ENCODE measurements around the gene DSCAM.

DNA sequence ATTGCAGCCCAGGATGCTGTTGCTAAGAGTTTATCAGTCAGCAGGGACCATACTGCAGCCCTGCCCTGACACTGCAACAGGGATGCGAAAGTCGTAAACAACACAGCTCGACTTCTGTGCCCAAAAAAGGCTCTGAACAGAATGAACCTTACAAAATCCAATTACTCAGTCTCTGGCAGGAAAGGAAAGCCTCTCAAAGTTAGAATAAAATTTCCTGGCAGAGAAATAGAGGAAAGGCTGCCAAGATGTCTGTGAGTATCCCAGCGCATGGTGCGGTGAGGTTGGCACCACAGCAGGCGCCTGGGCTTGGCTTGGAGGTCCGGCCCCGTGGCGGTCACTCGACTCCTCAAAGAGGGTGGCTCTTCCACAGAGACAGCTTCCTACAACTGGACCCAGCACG, 794.0 kb downstream of the DSCAM start:
- TF ChIP-seq, protein P1, sequence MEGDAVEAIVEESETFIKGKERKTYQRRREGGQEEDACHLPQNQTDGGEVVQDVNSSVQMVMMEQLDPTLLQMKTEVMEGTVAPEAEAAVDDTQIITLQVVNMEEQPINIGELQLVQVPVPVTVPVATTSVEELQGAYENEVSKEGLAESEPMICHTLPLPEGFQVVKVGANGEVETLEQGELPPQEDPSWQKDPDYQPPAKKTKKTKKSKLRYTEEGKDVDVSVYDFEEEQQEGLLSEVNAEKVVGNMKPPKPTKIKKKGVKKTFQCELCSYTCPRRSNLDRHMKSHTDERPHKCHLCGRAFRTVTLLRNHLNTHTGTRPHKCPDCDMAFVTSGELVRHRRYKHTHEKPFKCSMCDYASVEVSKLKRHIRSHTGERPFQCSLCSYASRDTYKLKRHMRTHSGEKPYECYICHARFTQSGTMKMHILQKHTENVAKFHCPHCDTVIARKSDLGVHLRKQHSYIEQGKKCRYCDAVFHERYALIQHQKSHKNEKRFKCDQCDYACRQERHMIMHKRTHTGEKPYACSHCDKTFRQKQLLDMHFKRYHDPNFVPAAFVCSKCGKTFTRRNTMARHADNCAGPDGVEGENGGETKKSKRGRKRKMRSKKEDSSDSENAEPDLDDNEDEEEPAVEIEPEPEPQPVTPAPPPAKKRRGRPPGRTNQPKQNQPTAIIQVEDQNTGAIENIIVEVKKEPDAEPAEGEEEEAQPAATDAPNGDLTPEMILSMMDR (conservative IDR thresholded peaks at IDR 0.05; ENCODE audit: low read depth in 2 of 2) = no peak
- TF ChIP-seq EZH2phosphoT487 (IDR thresholded peaks at IDR 0.05; ENCODE audit: unreplicated experiment) (no peak), POLR2AphosphoS5 (IDR thresholded peaks at IDR 0.05; ENCODE audit: low read depth) (no peak), EZH2 (IDR thresholded peaks at IDR 0.05; ENCODE audit: low read depth, unreplicated experiment) (no peak), CREB1 (CRISPR knock-in tag; IDR thresholded peaks at IDR 0.05; ENCODE audit: low read depth) (no peak), ZNF114 (CRISPR knock-in tag; IDR thresholded peaks at IDR 0.05) (no peak), JUNB (IDR thresholded peaks at IDR 0.05; ENCODE audit: unreplicated experiment) (no peak), STAT1 (IDR thresholded peaks at IDR 0.05; ENCODE audit: unreplicated experiment) (no peak), ZNF331 (CRISPR knock-in tag; IDR thresholded peaks at IDR 0.05; ENCODE audit: low read depth) (no peak)
- TF ChIP-seq, protein P2, sequence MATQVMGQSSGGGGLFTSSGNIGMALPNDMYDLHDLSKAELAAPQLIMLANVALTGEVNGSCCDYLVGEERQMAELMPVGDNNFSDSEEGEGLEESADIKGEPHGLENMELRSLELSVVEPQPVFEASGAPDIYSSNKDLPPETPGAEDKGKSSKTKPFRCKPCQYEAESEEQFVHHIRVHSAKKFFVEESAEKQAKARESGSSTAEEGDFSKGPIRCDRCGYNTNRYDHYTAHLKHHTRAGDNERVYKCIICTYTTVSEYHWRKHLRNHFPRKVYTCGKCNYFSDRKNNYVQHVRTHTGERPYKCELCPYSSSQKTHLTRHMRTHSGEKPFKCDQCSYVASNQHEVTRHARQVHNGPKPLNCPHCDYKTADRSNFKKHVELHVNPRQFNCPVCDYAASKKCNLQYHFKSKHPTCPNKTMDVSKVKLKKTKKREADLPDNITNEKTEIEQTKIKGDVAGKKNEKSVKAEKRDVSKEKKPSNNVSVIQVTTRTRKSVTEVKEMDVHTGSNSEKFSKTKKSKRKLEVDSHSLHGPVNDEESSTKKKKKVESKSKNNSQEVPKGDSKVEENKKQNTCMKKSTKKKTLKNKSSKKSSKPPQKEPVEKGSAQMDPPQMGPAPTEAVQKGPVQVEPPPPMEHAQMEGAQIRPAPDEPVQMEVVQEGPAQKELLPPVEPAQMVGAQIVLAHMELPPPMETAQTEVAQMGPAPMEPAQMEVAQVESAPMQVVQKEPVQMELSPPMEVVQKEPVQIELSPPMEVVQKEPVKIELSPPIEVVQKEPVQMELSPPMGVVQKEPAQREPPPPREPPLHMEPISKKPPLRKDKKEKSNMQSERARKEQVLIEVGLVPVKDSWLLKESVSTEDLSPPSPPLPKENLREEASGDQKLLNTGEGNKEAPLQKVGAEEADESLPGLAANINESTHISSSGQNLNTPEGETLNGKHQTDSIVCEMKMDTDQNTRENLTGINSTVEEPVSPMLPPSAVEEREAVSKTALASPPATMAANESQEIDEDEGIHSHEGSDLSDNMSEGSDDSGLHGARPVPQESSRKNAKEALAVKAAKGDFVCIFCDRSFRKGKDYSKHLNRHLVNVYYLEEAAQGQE (IDR thresholded peaks at IDR 0.05; ENCODE audit: unreplicated experiment) = no peak
- TF ChIP-seq, protein P3, sequence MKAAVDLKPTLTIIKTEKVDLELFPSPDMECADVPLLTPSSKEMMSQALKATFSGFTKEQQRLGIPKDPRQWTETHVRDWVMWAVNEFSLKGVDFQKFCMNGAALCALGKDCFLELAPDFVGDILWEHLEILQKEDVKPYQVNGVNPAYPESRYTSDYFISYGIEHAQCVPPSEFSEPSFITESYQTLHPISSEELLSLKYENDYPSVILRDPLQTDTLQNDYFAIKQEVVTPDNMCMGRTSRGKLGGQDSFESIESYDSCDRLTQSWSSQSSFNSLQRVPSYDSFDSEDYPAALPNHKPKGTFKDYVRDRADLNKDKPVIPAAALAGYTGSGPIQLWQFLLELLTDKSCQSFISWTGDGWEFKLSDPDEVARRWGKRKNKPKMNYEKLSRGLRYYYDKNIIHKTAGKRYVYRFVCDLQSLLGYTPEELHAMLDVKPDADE (IDR thresholded peaks at IDR 0.05) = no peak

Data from GM23338 (cell line).